ENCODE results near the gene EPM2A. TPM values are rescaled to one million over a fixed set of nuclear protein-coding genes. Genes with fewer than 3 reads are reported as not detected.
A peak's percentile ranks its signal among the peaks of the same experiment; 100 is the strongest.

EPM2A gene
- total and polyA plus RNA-seq, 2 experiments from 2014 or later, result 3.7 to 17.8 TPM

DNA sequence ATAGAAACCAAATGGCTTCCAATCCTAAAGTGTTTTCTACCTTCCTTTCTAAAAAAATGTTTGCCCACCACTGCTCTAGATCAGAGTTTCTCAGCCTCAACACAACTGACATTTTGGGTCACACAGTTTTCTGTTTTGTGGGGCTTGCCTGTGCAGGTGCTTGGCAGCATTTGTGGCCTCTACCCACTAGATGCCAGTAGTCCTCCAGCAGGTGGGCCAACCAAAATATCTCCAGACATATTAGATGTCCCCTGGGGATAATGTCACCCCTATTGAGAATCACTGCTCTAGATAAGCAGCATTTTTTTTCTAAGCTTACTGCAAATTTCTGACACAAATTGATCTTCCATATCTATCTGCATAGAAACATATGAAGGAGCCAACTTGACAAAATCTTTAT, 26.3 kb upstream of the EPM2A start:
- Mint-ChIP-seq H3K27ac (no peak overlapping the region), H3K4me3 (no peak overlapping the region), H3K9me3 (peaks cover 2% of the 10 kb centered on the region), H3K36me3 (ENCODE audit: low read depth) (no peaks in the 10 kb centered on the region; the same call in 2 of the 3 replicates), H3K4me1 (peaks cover 5% of the 10 kb centered on the region; the same call in 1 of the 3 replicates), H3K27me3 (ENCODE audit: insufficient read depth, low read depth, poor library complexity) (no peaks in the 10 kb centered on the region)
- Histone ChIP-seq H3K4me1 (ENCODE audit: insufficient read depth) (no peaks in the 10 kb centered on the region), H3K36me3 (ENCODE audit: insufficient read depth) (no peaks in the 10 kb centered on the region), H4K20me1 (replicated peaks; ENCODE audit: insufficient read depth) (no peaks in the 10 kb centered on the region), H3K79me2 (replicated peaks; ENCODE audit: insufficient read depth) (no peaks in the 10 kb centered on the region), H3K27ac (ENCODE audit: low read depth) (no peak overlapping the region), H3F3A (replicated peaks; ENCODE audit: low read depth) (no peaks in the 10 kb centered on the region), H3K4me2 (no peak overlapping the region), H3K9me2 (ENCODE audit: insufficient read depth) (no peaks in the 10 kb centered on the region; the same call in 1 of the 2 replicates), H3K27me3 (ENCODE audit: insufficient read depth) (no peaks in the 10 kb centered on the region), H2AFZ (no peak overlapping the region), H3K4me3 (no peak overlapping the region)
- ATAC-seq (no peak), DNase-seq (ENCODE audit: low spot score) (no peak)
- TF ChIP-seq JUNB (IDR thresholded peaks at IDR 0.05; ENCODE audit: unreplicated experiment) (no peak), ZNF114 (CRISPR knock-in tag; IDR thresholded peaks at IDR 0.05) (no peak), POLR2AphosphoS5 (IDR thresholded peaks at IDR 0.05; ENCODE audit: low read depth) (no peak), STAT1 (IDR thresholded peaks at IDR 0.05; ENCODE audit: unreplicated experiment) (no peak), ZNF331 (CRISPR knock-in tag; IDR thresholded peaks at IDR 0.05; ENCODE audit: low read depth) (no peak)
- TF ChIP-seq, protein P1, sequence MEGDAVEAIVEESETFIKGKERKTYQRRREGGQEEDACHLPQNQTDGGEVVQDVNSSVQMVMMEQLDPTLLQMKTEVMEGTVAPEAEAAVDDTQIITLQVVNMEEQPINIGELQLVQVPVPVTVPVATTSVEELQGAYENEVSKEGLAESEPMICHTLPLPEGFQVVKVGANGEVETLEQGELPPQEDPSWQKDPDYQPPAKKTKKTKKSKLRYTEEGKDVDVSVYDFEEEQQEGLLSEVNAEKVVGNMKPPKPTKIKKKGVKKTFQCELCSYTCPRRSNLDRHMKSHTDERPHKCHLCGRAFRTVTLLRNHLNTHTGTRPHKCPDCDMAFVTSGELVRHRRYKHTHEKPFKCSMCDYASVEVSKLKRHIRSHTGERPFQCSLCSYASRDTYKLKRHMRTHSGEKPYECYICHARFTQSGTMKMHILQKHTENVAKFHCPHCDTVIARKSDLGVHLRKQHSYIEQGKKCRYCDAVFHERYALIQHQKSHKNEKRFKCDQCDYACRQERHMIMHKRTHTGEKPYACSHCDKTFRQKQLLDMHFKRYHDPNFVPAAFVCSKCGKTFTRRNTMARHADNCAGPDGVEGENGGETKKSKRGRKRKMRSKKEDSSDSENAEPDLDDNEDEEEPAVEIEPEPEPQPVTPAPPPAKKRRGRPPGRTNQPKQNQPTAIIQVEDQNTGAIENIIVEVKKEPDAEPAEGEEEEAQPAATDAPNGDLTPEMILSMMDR (conservative IDR thresholded peaks at IDR 0.05; ENCODE audit: low read depth in 2 of 2), result peak in 1 of 2 experiments; percentile 32; a peak in 2 of 4 replicates

DNA sequence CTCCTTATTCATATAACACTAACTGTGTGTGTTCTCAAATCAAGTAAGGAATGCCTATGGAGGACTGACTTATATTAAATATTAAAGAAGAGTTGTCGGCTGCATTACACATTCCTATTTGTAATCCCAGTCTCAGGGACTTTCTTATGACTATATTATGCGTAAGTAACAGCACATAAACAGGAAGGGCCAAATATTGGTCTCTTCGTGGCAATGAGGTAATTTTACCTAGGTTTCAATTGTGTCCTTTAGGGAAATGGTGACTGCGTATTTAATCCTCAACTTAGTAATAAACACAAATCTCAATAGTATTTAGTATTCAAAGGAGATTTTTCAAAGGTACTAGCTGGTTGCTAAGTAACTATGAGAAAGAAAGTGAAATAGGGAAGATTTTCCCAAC, 22.8 kb upstream of the EPM2A start:
- TF ChIP-seq EZH2 (IDR thresholded peaks at IDR 0.05; ENCODE audit: low read depth, unreplicated experiment) (no peak), ZNF114 (CRISPR knock-in tag; IDR thresholded peaks at IDR 0.05) (no peak), JUNB (IDR thresholded peaks at IDR 0.05; ENCODE audit: unreplicated experiment) (no peak), ZNF331 (CRISPR knock-in tag; IDR thresholded peaks at IDR 0.05; ENCODE audit: low read depth) (no peak)
- Mint-ChIP-seq H3K4me3 (no peak overlapping the region), H3K36me3 (ENCODE audit: low read depth) (no peaks in the 10 kb centered on the region), H3K9me3 (no peaks in the 10 kb centered on the region), H3K27ac (no peak overlapping the region), H3K4me1 (no peaks in the 10 kb centered on the region), H3K27me3 (ENCODE audit: insufficient read depth, low read depth, poor library complexity) (no peaks in the 10 kb centered on the region)
- no peak overlapping the region for H3K4me3 ChIP-seq
- H3K4me2 ChIP-seq, result no peak overlapping the region
- no peaks in the 10 kb centered on the region for H3K27me3 ChIP-seq (ENCODE audit: insufficient read depth)
- no peak overlapping the region for H2AFZ ChIP-seq
- no peaks in the 10 kb centered on the region for H4K20me1 ChIP-seq (replicated peaks; ENCODE audit: insufficient read depth)
- no peaks in the 10 kb centered on the region for H3K4me1 ChIP-seq (ENCODE audit: insufficient read depth)
- no peaks in the 10 kb centered on the region for H3F3A ChIP-seq (replicated peaks; ENCODE audit: low read depth)
- H3K79me2 ChIP-seq (replicated peaks; ENCODE audit: insufficient read depth), result no peaks in the 10 kb centered on the region
- ATAC-seq (no peak), DNase-seq (ENCODE audit: low spot score) (no peak)
- H3K36me3 ChIP-seq (ENCODE audit: insufficient read depth), result no peaks in the 10 kb centered on the region
- peaks cover 3% of the 10 kb centered on the region; the same call in 1 of the 2 replicates for H3K9me2 ChIP-seq (ENCODE audit: insufficient read depth)
- H3K27ac ChIP-seq (ENCODE audit: low read depth), result no peak overlapping the region

DNA sequence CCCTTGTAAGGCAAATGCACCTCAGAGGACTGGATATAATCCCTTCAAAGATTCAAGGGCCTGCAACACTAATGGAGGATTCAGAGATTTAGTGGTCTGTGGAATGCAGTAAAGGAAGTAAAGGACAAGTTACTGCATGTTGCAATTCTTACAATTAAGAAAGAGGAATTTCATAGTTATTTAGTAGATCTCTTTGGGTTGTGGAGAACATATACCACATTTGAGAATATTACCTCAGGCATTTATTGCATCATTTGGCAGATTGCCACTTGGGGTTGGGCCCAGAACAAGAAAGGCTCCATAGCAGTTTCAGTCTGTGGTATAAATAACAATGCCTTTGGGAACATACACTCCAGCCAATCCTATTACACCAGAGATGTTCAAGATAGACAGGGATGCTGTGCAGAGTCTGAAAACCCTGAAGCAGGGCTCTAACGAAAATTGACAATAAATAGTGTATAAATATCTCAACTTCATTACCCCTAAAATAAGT, 20.9 kb upstream of the EPM2A start:
- no peak overlapping the region for H3K27ac Mint-ChIP-seq
- TF ChIP-seq NANOG (IDR thresholded peaks at IDR 0.05; ENCODE audit: borderline replicate concordance), result no peak
- TF ChIP-seq, protein P2, sequence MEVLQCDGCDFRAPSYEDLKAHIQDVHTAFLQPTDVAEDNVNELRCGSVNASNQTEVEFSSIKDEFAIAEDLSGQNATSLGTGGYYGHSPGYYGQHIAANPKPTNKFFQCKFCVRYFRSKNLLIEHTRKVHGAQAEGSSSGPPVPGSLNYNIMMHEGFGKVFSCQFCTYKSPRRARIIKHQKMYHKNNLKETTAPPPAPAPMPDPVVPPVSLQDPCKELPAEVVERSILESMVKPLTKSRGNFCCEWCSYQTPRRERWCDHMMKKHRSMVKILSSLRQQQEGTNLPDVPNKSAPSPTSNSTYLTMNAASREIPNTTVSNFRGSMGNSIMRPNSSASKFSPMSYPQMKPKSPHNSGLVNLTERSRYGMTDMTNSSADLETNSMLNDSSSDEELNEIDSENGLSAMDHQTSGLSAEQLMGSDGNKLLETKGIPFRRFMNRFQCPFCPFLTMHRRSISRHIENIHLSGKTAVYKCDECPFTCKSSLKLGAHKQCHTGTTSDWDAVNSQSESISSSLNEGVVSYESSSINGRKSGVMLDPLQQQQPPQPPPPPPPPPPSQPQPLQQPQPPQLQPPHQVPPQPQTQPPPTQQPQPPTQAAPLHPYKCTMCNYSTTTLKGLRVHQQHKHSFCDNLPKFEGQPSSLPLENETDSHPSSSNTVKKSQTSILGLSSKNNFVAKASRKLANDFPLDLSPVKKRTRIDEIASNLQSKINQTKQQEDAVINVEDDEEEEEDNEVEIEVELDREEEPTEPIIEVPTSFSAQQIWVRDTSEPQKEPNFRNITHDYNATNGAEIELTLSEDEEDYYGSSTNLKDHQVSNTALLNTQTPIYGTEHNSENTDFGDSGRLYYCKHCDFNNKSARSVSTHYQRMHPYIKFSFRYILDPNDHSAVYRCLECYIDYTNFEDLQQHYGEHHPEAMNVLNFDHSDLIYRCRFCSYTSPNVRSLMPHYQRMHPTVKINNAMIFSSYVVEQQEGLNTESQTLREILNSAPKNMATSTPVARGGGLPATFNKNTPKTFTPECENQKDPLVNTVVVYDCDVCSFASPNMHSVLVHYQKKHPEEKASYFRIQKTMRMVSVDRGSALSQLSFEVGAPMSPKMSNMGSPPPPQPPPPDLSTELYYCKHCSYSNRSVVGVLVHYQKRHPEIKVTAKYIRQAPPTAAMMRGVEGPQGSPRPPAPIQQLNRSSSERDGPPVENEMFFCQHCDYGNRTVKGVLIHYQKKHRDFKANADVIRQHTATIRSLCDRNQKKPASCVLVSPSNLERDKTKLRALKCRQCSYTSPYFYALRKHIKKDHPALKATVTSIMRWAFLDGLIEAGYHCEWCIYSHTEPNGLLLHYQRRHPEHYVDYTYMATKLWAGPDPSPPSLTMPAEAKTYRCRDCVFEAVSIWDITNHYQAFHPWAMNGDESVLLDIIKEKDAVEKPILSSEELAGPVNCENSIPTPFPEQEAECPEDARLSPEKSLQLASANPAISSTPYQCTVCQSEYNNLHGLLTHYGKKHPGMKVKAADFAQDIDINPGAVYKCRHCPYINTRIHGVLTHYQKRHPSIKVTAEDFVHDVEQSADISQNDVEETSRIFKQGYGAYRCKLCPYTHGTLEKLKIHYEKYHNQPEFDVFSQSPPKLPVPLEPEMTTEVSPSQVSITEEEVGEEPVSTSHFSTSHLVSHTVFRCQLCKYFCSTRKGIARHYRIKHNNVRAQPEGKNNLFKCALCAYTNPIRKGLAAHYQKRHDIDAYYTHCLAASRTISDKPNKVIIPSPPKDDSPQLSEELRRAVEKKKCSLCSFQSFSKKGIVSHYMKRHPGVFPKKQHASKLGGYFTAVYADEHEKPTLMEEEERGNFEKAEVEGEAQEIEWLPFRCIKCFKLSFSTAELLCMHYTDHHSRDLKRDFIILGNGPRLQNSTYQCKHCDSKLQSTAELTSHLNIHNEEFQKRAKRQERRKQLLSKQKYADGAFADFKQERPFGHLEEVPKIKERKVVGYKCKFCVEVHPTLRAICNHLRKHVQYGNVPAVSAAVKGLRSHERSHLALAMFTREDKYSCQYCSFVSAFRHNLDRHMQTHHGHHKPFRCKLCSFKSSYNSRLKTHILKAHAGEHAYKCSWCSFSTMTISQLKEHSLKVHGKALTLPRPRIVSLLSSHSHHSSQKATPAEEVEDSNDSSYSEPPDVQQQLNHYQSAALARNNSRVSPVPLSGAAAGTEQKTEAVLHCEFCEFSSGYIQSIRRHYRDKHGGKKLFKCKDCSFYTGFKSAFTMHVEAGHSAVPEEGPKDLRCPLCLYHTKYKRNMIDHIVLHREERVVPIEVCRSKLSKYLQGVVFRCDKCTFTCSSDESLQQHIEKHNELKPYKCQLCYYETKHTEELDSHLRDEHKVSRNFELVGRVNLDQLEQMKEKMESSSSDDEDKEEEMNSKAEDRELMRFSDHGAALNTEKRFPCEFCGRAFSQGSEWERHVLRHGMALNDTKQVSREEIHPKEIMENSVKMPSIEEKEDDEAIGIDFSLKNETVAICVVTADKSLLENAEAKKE (CRISPR knock-in tag; IDR thresholded peaks at IDR 0.05), result no peak
- no peak for TF ChIP-seq EZH2phosphoT487 (IDR thresholded peaks at IDR 0.05; ENCODE audit: unreplicated experiment)

More for the DNA sequence above, 20.9 kb upstream of the EPM2A start:
- Histone ChIP-seq H3K27ac (ENCODE audit: low read depth) (no peak overlapping the region), H3K27me3 (ENCODE audit: insufficient read depth) (no peaks in the 10 kb centered on the region), H3K9me2 (ENCODE audit: insufficient read depth) (peaks cover 3% of the 10 kb centered on the region; the same call in 1 of the 2 replicates), H3K4me1 (ENCODE audit: insufficient read depth) (no peaks in the 10 kb centered on the region), H3K4me3 (no peak overlapping the region), H3K4me2 (no peak overlapping the region), H3K79me2 (replicated peaks; ENCODE audit: insufficient read depth) (no peaks in the 10 kb centered on the region), H3K36me3 (ENCODE audit: insufficient read depth) (no peaks in the 10 kb centered on the region), H3F3A (replicated peaks; ENCODE audit: low read depth) (no peaks in the 10 kb centered on the region), H4K20me1 (replicated peaks; ENCODE audit: insufficient read depth) (no peaks in the 10 kb centered on the region), H2AFZ (no peak overlapping the region)
- Mint-ChIP-seq H3K4me1 (no peaks in the 10 kb centered on the region), H3K36me3 (ENCODE audit: low read depth) (no peaks in the 10 kb centered on the region), H3K4me3 (no peak overlapping the region), H3K9me3 (no peaks in the 10 kb centered on the region), H3K27me3 (ENCODE audit: insufficient read depth, low read depth, poor library complexity) (no peaks in the 10 kb centered on the region)
- ATAC-seq (no peak), DNase-seq (ENCODE audit: low spot score) (no peak)
